GM12891 (cell line): Measurements from ENCODE around the gene PTCH1.

ENCODE experiments used
- POLR2A ChIP-seq: IDR thresholded peaks from 2 replicates; pipeline ENCODE4 v1.6.1; 2011; ENCODE audit warnings: low read depth, low read length, control low read depth
- POLR2AphosphoS5 ChIP-seq: IDR thresholded peaks from 2 replicates; pipeline ENCODE4 v1.6.1; 2011; ENCODE audit warnings: low read depth, low read length, control low read depth
- SPI1 ChIP-seq: IDR thresholded peaks from 2 replicates; pipeline ENCODE4 v1.6.1; 2011; ENCODE audit warnings: low read depth, low read length, control low read depth

DNA sequence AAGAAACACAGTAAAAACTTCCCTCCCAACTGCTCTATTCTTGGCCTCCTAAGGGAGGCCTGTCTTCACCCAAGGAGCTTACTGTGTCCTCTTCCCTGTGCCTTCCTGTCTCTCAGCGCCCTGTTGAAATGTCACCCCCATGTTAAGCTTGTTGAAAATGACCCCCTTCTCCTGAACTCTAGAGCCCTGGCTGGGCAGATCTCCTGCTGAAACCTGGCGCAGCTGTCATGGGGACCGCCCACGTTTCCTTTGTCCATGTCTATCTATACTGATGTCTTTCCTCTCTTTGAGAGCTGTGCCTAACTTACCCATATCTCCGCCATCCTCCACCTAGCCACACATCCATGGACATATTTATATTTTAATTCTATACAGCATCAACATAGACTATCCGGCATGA lies 33.3 kb downstream of the PTCH1 start:
- TF ChIP-seq SPI1 (no peak), POLR2A (no peak), POLR2AphosphoS5 (no peak)
